Uterus (tissue), 2 donors: ENCODE data around the gene FGF7.

ENCODE experiments used
- POLR2A ChIP-seq, 2 donors: fragments of 450-650 bp; IDR thresholded peaks; one replicate each; pipeline ENCODE4 v1.6.1; 2016; ENCODE audit warnings: antibody characterized with exemption in 2 of 2, mild to moderate bottlenecking in 1 of 2, moderate library complexity in 1 of 2
- TF ChIP-seq, protein P1 (sequence below), 4 experiments: fragments of 200-600 bp in 2 of 4; fragments of 450-650 bp in 2 of 4; sonication (generic) in 2 of 4; IDR thresholded peaks; one replicate each; pipeline ENCODE4 v1.5.1; 2016 to 2019; ENCODE audit warnings: antibody characterized with exemption in 4 of 4, mild to moderate bottlenecking in 2 of 4, moderate library complexity in 1 of 4

- TF ChIP-seq, protein P1, sequence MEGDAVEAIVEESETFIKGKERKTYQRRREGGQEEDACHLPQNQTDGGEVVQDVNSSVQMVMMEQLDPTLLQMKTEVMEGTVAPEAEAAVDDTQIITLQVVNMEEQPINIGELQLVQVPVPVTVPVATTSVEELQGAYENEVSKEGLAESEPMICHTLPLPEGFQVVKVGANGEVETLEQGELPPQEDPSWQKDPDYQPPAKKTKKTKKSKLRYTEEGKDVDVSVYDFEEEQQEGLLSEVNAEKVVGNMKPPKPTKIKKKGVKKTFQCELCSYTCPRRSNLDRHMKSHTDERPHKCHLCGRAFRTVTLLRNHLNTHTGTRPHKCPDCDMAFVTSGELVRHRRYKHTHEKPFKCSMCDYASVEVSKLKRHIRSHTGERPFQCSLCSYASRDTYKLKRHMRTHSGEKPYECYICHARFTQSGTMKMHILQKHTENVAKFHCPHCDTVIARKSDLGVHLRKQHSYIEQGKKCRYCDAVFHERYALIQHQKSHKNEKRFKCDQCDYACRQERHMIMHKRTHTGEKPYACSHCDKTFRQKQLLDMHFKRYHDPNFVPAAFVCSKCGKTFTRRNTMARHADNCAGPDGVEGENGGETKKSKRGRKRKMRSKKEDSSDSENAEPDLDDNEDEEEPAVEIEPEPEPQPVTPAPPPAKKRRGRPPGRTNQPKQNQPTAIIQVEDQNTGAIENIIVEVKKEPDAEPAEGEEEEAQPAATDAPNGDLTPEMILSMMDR (IDR thresholded peaks at IDR 0.05), result no peak
- TF ChIP-seq POLR2A (IDR thresholded peaks at IDR 0.05), result no peak
Observed at GRCh38 chr15:49441356-49441755, 18.3 kb downstream of the FGF7 start.
